IPS-11a (cell line): ENCODE results near the gene ENTREP3.
"Not testable (repeated sequence)": the region's sequence is repeated elsewhere in the genome, so short reads cannot be mapped to it uniquely, and the experiment has no call there.

Experiments used
- H3K4me3 ChIP-seq: one replicate; pipeline ENCODE4 v1.5.1; 2013; ENCODE audit warnings: low read depth, low read length, control low read depth

Gene ENTREP3

DNA sequence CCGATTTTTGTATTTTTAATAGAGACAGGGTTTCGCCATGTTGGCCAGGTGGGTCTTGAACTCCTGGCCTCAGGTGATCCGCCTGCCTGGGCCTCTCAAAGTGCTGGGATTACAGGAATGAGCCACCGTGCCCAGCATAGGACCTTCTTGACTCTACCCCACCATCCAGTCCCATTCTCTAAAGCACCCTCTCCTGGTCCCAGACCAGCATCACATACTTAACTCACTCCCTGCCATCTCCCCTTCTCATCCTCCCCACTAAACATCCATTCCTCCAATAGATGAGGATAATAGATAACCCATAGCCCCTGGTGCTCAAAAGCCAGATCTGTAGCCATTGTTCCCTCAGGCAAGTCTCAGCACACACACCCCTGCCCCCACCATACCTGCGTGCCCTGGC, 2.1 kb downstream of the ENTREP3 start:
- H3K4me3 ChIP-seq: no peak overlapping the region

DNA sequence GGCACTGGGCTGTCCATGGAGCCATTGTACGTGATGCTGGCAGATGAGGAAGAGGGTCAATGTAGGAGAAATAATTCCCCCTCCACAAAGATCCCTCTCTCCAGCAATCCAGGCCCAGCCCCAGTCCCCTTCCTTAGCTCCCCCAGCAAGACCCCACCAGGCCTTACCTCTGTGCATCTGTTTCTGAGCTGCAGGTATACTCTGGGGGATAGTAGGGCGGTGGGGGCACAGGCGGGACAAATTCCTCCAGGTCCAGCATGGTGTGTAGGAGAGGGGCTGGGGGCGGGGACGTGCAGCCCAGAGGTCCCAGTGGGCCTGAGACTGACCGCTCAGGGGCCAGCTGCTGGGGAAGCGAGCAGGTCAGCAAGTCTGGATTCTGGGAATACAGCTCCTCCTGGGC, 3.7 kb downstream of the ENTREP3 start:
- no peak overlapping the region for H3K4me3 ChIP-seq

- H3K4me3 ChIP-seq: peak overlapping the region; percentile 69
These were observed 4.4 kb downstream of the ENTREP3 start for GRCh38 chr1:155250633-155251449.

DNA sequence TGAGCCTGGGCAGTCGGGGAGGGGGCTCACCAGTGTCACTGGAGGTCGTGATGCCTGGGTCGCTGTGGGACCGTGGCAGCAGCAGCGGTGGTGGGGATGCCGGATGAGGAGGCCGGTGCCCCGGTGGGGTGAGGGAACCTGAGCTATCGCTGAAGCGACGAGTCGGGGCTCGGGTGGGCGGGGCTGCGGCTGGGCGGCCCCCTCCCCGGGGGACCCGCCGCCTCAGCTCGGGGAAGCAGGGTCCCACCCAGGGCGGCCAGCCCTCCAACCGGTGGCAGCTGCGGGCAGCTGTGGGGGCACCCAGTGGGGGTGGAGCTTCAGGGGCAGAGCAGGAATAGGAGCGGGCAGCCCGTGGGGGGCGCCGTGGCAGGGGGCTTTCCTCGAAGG, 5.0 kb downstream of the ENTREP3 start:
- peak overlapping the region; percentile 69 for H3K4me3 ChIP-seq

- H3K4me3 ChIP-seq: no peak overlapping the region
These were observed 7.4 kb downstream of the ENTREP3 start for GRCh38 chr1:155247667-155248553.

DNA sequence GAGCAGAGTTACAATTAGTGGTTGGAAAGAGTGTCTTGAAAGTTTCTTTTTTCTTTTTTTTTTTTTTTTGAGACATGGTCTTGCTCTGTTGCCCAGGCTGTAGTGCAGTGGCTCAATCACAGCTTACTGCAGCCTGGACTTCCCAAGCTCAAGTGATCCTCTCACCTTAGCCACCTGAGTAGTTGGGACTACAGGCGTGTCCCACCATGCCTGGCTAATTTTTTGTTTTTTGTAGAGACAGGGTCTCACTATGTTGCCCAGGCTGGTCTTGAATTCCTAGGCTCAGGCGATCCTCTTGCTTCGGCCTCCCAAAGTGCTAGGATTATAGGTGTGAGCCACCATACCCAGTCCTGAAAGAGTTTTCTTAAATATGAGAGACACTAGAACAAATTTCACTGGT, 8.5 kb downstream of the ENTREP3 start:
- H3K4me3 ChIP-seq: not testable (repeated sequence)

DNA sequence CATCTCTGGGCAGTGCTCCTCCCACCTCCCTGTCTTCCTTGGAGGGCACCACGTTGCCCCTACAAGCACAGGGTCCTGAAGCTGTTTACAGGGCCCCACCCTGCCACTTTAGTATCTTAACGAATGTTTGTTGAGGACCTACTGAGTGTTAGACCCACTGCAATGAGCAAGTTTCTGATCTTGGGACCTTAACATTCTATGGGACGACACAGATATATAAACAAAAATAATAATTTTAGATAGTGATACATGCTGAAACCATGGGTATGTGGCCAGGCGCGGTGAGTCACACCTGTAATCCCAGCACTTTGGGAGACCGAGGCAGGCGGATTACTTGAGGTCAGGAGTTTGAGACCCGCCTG, 10.1 kb downstream of the ENTREP3 start:
- H3K4me3 ChIP-seq: peak overlapping the region; percentile 48

DNA sequence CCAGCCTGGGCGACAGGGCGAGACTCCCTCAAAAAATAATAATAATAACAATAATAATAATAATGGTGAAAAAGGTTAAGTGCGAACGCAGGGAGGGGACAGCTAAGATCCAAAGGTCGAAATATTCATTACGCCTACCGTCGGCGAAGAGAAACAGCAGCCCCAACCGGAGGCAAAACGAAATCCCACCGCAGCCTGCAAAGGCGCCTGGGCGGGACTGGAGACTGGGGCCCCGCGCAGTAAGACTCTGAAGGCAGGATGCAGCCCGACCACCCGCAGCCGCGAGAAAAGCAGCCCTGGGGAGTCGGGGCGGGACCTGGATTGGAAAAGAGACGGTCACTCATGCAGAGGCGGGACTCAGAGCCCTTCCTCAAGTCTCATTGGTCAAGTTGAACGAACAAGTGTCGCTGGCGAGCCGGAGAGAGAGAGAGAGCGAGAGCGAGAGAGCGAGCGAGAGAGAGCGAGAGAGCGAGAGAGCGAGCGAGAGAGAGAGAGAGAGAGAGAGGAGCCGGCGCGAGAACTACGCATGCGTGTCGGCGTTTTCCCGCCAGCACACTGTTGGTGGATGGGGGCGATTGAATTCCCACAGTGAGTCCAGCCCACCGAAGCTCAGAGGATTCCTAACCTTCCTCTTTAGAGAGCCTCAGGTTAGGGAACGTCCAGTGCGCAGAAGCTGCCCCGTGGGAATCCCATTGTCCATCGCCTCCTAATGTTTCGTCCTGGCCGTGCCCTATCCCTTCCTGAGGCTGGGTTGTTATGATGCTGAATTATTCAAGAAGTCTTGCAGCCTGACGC, 10.7 kb downstream of the ENTREP3 start:
- H3K4me3 ChIP-seq: peak overlapping the region; percentile 48

GRCh38 chr1:155242805-155243358, 12.4 kb downstream of the ENTREP3 start:
- no peak overlapping the region for H3K4me3 ChIP-seq

DNA sequence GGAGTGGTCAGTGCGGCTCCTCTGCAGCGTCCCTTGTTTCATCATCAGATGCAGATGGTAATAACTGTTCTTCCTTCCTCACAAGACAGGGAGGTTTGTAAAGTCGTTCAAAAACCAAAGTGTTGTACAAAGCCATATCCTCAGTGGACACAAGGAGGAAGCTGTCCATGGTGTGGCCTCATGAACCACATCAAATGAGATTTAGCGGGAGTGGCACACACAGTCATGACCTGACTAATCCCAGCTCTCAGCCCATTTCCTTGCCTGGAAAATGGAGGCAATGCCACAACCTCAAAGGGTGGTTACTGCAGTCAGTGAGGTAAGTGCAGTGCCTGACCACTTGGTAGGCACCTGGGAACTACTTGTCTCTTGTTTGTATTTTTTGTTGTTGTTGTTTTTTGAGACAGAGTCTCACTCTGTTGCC, 13.4 kb downstream of the ENTREP3 start:
- H3K4me3 ChIP-seq: no peak overlapping the region

DNA sequence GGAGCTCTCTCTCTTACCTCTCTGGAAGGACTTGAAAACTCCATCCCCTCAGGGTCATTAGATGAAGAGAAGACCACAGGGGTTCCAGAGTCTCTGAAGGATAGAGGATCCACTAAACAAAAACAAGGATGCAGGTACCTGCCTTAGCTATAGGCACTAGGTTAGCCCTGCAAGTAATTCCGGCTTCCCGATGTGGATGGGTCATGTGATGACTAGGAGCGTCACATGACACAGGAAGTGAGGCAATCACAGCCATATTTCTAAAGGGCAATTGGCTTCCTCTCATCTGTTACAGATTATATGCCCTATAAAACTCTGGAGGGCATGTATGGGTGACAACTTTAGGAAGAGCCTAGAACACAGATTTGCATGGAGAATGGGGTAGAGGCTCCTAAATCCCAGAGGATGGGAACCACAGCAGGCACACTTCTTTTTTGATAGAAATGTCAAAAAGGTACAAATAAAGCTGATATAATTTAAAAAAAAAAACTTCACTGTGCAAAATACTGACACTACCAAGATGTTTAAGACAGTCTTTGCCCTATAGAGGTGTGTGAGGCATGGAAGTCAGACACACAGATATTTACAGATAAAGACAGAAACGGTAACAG, 14.1 kb downstream of the ENTREP3 start:
- H3K4me3 ChIP-seq: peak overlapping the region; percentile 33

DNA sequence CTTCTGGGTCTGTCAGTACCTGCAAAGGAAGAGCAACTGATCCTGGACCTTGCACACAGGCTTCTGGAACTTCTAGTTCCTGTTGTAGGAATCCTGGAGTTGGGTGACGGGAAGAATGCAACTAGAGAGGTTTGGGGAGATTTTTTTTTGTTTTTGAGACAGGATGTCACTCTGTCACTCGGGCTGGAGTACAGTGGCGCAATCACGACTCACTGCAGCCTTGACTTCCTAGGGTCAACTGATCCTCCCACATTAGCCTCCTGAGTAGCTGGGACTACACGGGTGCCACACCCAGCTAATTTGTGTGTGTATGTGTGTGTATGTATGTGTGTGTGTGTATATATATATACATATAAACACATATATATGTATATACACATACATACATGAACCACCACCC, 18.8 kb downstream of the ENTREP3 start:
- no peak overlapping the region for H3K4me3 ChIP-seq

DNA sequence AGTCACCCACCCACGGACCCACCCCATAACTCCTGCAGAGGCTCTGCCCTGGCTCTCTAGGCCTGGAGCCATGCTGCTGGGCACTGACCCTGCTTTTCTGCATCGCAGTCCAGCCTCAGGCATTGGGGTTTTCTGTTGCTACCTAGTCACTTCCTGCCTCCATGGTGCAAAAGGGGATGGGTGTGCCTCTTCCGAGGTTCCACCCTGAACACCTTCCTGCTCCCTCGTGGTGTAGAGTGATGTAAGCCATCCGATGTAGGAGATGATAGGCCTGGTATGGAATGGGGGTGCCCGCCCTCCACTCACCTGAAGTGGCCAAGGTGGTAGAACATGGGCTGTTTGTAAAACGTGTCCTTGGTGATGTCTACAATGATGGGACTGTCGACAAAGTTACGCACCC, 19.9 kb downstream of the ENTREP3 start:
- H3K4me3 ChIP-seq: not testable (repeated sequence)

DNA sequence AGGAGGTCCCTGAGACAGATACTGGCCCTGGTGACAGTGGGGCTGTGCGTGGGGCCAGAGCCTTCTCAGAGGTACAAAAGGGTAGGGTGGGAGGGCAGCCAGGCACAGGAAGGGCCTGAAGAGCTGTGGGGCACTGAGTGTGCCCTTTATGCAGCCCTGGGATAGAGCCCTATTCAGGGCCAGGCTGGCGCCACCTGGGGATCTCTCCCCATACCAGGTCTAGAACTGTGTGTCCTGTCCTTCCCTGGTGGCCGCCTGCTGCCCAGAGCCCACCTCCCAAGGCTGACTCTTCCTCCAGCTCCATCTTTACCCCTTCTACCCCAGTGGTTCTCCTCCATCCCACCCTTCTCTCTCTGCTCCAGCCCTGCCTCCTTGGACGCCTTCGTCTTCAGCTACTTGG, 21.8 kb downstream of the ENTREP3 start:
- not testable (repeated sequence) for H3K4me3 ChIP-seq

DNA sequence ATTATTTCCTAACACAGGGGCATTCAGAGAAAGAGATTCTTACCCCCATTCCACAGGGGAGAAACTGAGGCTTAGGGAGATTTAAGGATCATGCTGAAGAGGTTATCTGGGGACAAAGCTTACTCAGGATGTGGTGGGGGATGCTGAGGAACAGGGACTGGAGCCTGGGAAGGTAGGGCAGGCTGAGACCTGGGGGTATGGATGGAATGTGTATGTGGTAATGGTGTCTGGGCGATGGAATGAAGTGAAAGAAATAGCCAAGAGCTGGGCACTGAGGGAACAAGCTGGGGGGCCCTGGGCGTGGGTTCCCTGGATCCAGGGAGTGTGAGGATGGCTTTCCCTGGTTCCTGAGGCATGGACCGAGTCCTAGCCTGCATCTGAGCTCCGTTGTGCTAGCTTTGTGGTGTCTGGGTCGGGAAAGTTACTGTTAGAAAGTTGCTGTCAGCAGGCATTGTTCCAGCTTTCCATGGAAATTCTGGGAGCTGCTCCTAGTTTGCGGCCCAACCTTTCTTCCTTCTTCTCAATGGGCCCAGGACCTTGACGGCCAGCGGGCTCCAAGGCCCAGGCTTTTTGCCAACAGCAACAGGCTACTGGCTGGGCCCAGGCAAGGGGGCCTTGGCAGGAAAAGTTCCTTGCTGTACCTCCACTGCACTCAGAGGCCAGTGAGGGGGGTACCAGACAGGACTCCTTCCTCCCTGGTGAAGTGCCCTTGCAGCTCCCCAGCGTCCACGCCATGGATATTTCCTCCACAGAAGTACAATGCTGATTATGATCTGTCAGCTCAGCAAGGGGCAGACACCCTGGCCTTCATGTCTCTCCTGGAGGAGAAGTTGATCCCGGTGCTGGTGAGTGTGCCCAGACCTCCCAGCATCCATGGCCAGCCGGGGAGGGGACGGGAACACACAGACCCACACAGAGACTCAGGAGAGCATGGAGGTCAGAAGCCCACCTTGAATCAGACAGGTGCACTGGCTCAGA, 23.0 kb downstream of the ENTREP3 start:
- not testable (repeated sequence) for H3K4me3 ChIP-seq

DNA sequence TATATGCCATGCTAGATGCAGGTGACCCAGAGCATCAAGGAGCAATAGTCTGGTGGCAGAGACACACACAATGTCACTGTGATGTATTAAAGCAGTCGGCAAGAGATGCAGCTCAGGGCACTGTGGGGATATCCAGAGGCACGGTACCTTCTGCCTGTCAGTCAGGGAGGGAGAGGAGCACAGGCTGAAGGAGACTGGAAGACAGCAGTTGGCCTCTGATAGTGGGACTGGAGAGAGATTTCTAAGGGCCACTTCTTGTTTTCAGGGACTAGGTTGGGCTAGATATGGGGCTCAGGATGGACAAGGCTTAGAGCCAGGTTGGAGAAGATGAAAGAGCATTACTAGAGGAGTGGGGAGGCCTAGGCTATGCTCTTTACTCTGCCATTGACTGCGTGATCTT, 24.0 kb downstream of the ENTREP3 start:
- not testable (repeated sequence) for H3K4me3 ChIP-seq

GRCh38 chr1:155228096-155228427, 27.2 kb downstream of the ENTREP3 start:
- H3K4me3 ChIP-seq: peak overlapping the region; percentile 57

- H3K4me3 ChIP-seq: peak overlapping the region; percentile 76
These were observed 27.8 kb downstream of the ENTREP3 start for GRCh38 chr1:155227261-155228095.

- peak overlapping the region; percentile 76 for H3K4me3 ChIP-seq
These were observed 28.4 kb downstream of the ENTREP3 start for GRCh38 chr1:155226910-155227260.
